Activated naive CD8-positive, alpha-beta T cell (primary cell): Measurements from ENCODE around the gene TMEM132D.

Experiments
- H3K27ac Mint-ChIP-seq: one replicate; pipeline ENCODE4 v1.8.0; 2021; ENCODE audit warnings: mixed read lengths
- H3K27me3 Mint-ChIP-seq: one replicate; pipeline ENCODE4 v1.8.0; 2021; ENCODE audit warnings: mixed read lengths
- H3K36me3 Mint-ChIP-seq: one replicate; pipeline ENCODE4 v1.8.0; 2021; ENCODE audit warnings: mixed read lengths
- H3K4me1 Mint-ChIP-seq: one replicate; pipeline ENCODE4 v1.8.0; 2021; ENCODE audit warnings: low read depth, mixed read lengths
- H3K4me3 Mint-ChIP-seq: one replicate; pipeline ENCODE4 v1.8.0; 2021; ENCODE audit warnings: mild to moderate bottlenecking, mixed read lengths
- H3K9me3 Mint-ChIP-seq: one replicate; pipeline ENCODE4 v1.8.0; 2021; ENCODE audit warnings: low read depth, mixed read lengths

The TMEM132D gene

DNA sequence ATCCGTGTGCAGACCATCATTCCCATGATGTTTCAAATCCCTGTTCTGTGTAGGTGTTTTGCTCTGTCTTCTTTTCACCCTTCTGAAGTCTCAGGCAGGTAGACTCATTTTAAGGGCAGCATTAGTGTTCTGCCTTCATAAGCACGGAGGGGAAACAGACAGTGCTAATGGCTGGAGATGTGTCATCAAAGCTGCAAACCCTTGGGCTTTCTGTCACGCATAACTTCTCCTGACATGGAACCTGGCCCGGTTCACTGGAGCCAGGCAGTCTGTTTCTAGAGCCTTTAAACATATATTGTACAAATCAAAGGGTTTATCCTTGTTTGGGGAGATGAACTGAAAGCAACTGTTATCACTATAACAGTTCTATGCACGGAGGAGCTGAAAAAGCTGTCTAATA lies 141.4 kb downstream of the TMEM132D start:
- H3K4me1 Mint-ChIP-seq, result no peaks in the 10 kb centered on the region
- peaks cover 12% of the 10 kb centered on the region for H3K9me3 Mint-ChIP-seq
- no peak overlapping the region for H3K27ac Mint-ChIP-seq
- H3K36me3 Mint-ChIP-seq, result no peaks in the 10 kb centered on the region
- no peak overlapping the region for H3K4me3 Mint-ChIP-seq
- H3K27me3 Mint-ChIP-seq, result no peaks in the 10 kb centered on the region

GRCh38 chr12:129753586-129753985 lies 150.2 kb downstream of the TMEM132D start:
- H3K9me3 Mint-ChIP-seq, result no peaks in the 10 kb centered on the region
- H3K27ac Mint-ChIP-seq, result no peak overlapping the region
- no peaks in the 10 kb centered on the region for H3K36me3 Mint-ChIP-seq
- H3K27me3 Mint-ChIP-seq, result no peaks in the 10 kb centered on the region
- H3K4me1 Mint-ChIP-seq, result no peaks in the 10 kb centered on the region
- no peak overlapping the region for H3K4me3 Mint-ChIP-seq

DNA sequence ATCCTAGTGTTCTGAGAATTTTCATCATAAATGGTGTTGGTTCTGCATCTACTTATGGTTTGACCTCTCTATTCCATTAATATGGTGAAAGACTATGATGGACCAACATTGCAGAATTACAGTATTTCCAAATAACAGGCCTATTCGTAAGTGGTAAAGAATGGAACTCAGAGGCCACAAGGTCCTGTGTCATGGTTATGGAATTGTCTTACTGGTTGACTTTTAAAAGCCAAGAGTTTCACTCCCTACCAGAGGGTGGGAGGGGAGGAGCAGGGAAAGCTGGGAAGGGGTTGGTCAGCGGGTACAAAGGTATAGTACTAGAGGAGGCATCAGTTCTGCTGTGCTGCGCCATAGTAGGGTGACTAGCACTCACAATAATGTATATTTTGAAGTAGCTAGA lies 153.4 kb downstream of the TMEM132D start:
- H3K27me3 Mint-ChIP-seq, result no peaks in the 10 kb centered on the region
- H3K4me3 Mint-ChIP-seq, result no peak overlapping the region
- no peaks in the 10 kb centered on the region for H3K36me3 Mint-ChIP-seq
- no peak overlapping the region for H3K27ac Mint-ChIP-seq
- no peaks in the 10 kb centered on the region for H3K4me1 Mint-ChIP-seq
- no peaks in the 10 kb centered on the region for H3K9me3 Mint-ChIP-seq

DNA sequence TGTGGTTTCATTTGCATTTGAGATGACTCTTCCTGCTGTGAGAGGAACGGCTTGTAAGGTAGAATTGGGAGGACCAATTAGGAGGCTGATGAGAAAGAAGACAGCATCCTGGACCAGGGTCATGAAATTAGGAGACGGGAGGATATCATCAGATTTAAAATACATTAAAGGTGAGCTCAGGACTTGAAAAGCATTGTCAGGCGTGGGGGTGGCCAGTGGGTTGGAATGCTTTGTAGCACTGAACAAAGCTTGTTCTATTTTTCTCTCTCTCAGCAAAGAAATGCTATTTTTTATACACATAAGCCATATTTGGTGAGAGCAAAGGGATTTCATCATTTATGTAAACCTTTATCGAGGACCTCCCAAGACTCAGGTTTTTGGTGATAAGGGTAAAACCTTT lies 157.5 kb downstream of the TMEM132D start:
- H3K9me3 Mint-ChIP-seq, result no peaks in the 10 kb centered on the region
- no peaks in the 10 kb centered on the region for H3K4me1 Mint-ChIP-seq
- H3K36me3 Mint-ChIP-seq, result no peaks in the 10 kb centered on the region
- no peak overlapping the region for H3K4me3 Mint-ChIP-seq
- no peaks in the 10 kb centered on the region for H3K27me3 Mint-ChIP-seq
- no peak overlapping the region for H3K27ac Mint-ChIP-seq

- H3K9me3 Mint-ChIP-seq, result no peaks in the 10 kb centered on the region
These were observed 174.7 kb downstream of the TMEM132D start for GRCh38 chr12:129729170-129729569.

DNA sequence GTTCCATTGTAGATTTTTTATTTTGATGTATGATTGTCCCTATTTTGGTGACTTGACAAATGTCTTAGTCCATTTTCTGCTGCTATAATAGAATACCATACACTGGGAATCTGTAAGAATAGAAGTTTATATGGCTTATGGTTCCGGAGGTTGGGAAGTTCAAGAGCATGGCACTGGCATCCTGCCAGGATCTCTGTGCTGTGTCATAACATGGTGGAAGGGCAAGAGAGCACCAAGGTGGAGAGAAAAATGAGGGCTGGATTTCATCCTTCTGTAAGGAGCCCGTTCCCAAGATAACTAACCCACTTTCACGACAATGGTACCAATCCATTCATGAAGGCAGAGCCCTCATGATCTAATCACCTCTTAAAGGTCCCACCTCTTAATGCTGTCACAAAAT lies 176.7 kb downstream of the TMEM132D start:
- Mint-ChIP-seq H3K4me1 (no peaks in the 10 kb centered on the region), H3K36me3 (no peaks in the 10 kb centered on the region), H3K27ac (no peak overlapping the region), H3K9me3 (peaks cover 6% of the 10 kb centered on the region), H3K27me3 (no peaks in the 10 kb centered on the region), H3K4me3 (no peak overlapping the region)

More at GRCh38 chr12:129729170-129729569, 174.7 kb downstream of the TMEM132D start:
- Mint-ChIP-seq H3K27me3 (no peaks in the 10 kb centered on the region), H3K27ac (no peak overlapping the region), H3K36me3 (no peaks in the 10 kb centered on the region), H3K4me3 (no peak overlapping the region), H3K4me1 (no peaks in the 10 kb centered on the region)

- no peaks in the 10 kb centered on the region for H3K27me3 Mint-ChIP-seq
- no peaks in the 10 kb centered on the region for H3K4me1 Mint-ChIP-seq
- peaks cover 6% of the 10 kb centered on the region for H3K9me3 Mint-ChIP-seq
These were observed 180.6 kb downstream of the TMEM132D start for GRCh38 chr12:129723260-129723659.

DNA sequence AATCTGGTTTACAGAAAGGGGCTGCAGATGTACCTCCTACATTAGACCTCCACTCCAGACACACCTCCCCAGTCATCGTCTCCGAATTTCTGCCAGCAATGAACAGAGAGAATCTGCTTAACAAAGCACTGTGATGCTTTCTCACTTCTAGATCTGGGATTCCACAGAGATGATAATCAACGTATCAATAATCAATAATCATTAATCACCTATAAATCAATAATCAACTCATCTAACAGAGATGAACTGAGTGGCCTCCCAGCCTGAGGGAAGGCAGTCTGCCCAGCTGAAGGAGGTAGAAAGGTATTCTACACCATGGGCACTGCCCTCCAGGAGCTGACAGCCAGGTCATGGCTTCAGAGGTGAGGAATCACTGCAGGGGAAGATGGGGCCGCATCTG lies 183.2 kb downstream of the TMEM132D start:
- Mint-ChIP-seq H3K27me3 (no peaks in the 10 kb centered on the region), H3K4me3 (no peak overlapping the region), H3K27ac (no peak overlapping the region), H3K36me3 (no peaks in the 10 kb centered on the region), H3K9me3 (peaks cover 9% of the 10 kb centered on the region), H3K4me1 (no peaks in the 10 kb centered on the region)

More at GRCh38 chr12:129723260-129723659, 180.6 kb downstream of the TMEM132D start:
- Mint-ChIP-seq H3K4me3 (no peak overlapping the region), H3K36me3 (no peaks in the 10 kb centered on the region), H3K27ac (no peak overlapping the region)

DNA sequence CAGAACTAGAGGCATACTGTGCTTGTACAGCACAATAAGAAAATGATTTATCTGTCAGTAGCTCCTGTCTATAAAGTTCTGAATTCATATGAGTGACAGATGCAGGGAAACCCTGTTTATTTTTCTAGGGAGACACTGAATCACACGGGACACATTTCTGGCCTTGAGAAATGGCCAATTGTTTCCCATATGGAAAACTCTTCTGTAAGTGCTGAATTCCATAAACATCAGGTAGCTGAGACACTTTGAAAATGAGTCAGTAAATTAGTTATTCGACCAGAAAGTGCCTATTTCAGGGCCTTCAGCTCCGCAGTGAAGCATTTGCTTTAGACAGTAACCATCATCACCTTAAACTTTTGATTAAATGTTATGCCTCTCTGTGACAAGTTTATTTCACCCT lies 184.4 kb downstream of the TMEM132D start:
- Mint-ChIP-seq H3K4me3 (no peak overlapping the region), H3K27ac (no peak overlapping the region), H3K36me3 (no peaks in the 10 kb centered on the region), H3K9me3 (peaks cover 9% of the 10 kb centered on the region), H3K27me3 (no peaks in the 10 kb centered on the region), H3K4me1 (no peaks in the 10 kb centered on the region)

- H3K27ac Mint-ChIP-seq, result no peak overlapping the region
- H3K27me3 Mint-ChIP-seq, result no peaks in the 10 kb centered on the region
- no peaks in the 10 kb centered on the region for H3K4me1 Mint-ChIP-seq
- peaks cover 3% of the 10 kb centered on the region for H3K9me3 Mint-ChIP-seq
- no peak overlapping the region for H3K4me3 Mint-ChIP-seq
- H3K36me3 Mint-ChIP-seq, result no peaks in the 10 kb centered on the region
These were observed 186.4 kb downstream of the TMEM132D start for GRCh38 chr12:129717438-129717837.

- Mint-ChIP-seq H3K9me3 (peaks cover 3% of the 10 kb centered on the region), H3K4me1 (no peaks in the 10 kb centered on the region), H3K36me3 (no peaks in the 10 kb centered on the region), H3K4me3 (no peak overlapping the region), H3K27me3 (no peaks in the 10 kb centered on the region), H3K27ac (no peak overlapping the region)
These were observed 187.0 kb downstream of the TMEM132D start for GRCh38 chr12:129716825-129717224.

GRCh38 chr12:129706716-129707115 lies 197.1 kb downstream of the TMEM132D start:
- Mint-ChIP-seq H3K27me3 (no peaks in the 10 kb centered on the region), H3K9me3 (peaks cover 19% of the 10 kb centered on the region), H3K36me3 (no peaks in the 10 kb centered on the region), H3K4me3 (no peak overlapping the region), H3K27ac (no peak overlapping the region), H3K4me1 (no peaks in the 10 kb centered on the region)

DNA sequence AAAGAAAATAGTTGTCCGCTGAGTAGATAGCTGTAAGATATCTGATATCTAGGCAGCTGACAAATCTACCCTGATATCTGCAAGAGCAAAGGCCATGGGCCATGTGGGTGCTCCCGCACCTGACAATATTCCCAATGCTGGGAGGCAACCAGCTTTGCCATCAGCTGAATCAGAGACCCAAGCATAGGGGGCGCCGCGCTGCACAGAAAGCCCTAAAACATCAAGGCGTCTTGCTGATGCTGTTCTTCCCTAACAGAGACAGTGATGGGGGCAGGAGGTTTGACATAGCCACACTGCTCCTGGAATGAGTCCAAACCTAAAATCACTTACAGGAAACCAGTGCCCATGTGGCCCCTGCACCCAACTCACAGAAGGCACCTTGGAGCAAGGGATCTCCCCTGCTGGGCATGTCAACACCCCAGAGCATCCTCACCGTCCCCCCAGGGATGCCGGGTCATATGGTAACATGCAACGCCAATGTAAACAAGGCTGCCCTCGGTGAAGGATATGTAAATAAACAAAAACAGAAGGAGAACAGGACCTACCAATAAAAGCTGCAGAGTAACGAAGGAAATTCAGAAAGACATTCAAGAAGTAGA lies 199.5 kb downstream of the TMEM132D start:
- Mint-ChIP-seq H3K4me1 (no peaks in the 10 kb centered on the region), H3K9me3 (peaks cover 24% of the 10 kb centered on the region), H3K27ac (no peak overlapping the region), H3K36me3 (no peaks in the 10 kb centered on the region), H3K27me3 (no peaks in the 10 kb centered on the region), H3K4me3 (no peak overlapping the region)

GRCh38 chr12:129701631-129702101 lies 202.2 kb downstream of the TMEM132D start:
- Mint-ChIP-seq H3K4me3 (no peak overlapping the region), H3K27me3 (no peaks in the 10 kb centered on the region), H3K27ac (no peak overlapping the region), H3K36me3 (no peaks in the 10 kb centered on the region), H3K9me3 (peaks cover 21% of the 10 kb centered on the region), H3K4me1 (no peaks in the 10 kb centered on the region)

GRCh38 chr12:129700036-129700435 lies 203.8 kb downstream of the TMEM132D start:
- peaks cover 11% of the 10 kb centered on the region for H3K9me3 Mint-ChIP-seq
- no peaks in the 10 kb centered on the region for H3K27me3 Mint-ChIP-seq
- H3K4me3 Mint-ChIP-seq, result no peak overlapping the region
- no peaks in the 10 kb centered on the region for H3K36me3 Mint-ChIP-seq
- H3K4me1 Mint-ChIP-seq, result no peaks in the 10 kb centered on the region
- H3K27ac Mint-ChIP-seq, result no peak overlapping the region

DNA sequence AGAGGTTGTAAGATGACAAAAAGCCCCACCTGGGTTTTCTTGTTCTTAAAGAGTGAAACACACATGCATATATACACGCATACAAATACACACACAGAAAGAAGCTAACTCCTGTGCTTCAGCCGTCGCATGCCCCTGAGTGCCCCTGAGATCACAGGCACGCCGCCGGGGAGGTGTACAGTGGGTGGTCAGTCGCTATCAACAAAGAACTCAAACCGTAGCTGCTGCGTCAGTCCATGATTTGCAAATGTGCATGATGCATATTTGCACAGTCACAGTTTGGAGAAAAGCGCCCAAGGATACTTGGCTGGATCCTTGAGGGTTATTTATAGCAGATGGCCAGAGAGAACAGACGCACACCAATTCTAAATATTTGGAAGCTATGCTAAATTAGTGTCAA lies 206.9 kb downstream of the TMEM132D start:
- H3K9me3 Mint-ChIP-seq, result peaks cover 5% of the 10 kb centered on the region
- H3K36me3 Mint-ChIP-seq, result no peaks in the 10 kb centered on the region
- no peak overlapping the region for H3K27ac Mint-ChIP-seq
- H3K4me1 Mint-ChIP-seq, result no peaks in the 10 kb centered on the region
- no peaks in the 10 kb centered on the region for H3K27me3 Mint-ChIP-seq
- H3K4me3 Mint-ChIP-seq, result no peak overlapping the region
